Fibroblast of upper back skin (primary cell): ENCODE measurements around the gene TMEM158.

Experiments
- DNase-seq: peaks from one replicate; pipeline ENCODE4 v3.0.0-alpha.2; 2013

The TMEM158 gene

GRCh38 chr3:45198264-45199260 is 27.5 kb downstream of the TMEM158 start:
- DNase-seq = no peak

DNA sequence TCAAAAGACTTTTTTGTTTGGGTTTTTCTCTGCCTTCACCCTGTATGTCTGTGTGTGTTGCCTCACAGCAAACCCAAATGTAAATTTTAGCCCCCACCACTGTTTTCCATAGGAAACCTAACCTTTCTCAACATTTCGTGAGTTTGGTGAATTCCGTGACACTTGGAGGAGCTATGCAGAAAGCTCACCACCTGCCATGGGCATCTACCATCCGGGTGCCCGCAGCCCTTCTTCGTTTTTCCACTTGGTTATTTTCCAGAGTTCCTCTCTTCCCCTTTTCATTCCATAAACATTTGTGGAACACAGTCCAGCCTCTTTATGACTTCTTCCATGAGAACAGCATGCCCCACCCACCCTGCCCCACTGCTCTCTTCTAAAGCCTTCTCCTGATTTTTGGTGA is 31.3 kb downstream of the TMEM158 start:
- DNase-seq = no peak

DNA sequence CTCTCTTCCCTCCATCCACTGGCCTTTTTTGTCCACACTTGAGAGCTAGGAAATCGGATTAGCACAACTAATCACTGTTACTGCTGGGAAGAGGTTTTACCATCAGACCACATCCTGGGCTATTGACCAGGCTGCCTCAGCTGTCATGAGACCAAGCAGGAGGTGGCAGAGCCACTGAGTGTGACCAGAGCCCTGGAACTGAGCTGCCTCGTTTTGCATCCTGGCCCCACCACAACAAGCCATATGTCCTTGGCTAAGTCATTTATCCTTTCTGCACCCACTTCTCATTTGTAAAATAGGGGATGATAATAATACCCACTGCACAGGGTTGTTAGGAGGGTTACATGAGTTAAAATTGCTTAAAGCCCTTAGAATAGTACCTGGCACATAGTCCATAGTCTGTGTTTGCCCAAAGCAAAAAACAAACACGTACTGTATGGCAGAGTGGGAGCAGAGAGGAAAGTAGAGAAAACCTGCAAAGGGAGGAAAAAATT is 34.1 kb downstream of the TMEM158 start:
- DNase-seq = no peak

DNA sequence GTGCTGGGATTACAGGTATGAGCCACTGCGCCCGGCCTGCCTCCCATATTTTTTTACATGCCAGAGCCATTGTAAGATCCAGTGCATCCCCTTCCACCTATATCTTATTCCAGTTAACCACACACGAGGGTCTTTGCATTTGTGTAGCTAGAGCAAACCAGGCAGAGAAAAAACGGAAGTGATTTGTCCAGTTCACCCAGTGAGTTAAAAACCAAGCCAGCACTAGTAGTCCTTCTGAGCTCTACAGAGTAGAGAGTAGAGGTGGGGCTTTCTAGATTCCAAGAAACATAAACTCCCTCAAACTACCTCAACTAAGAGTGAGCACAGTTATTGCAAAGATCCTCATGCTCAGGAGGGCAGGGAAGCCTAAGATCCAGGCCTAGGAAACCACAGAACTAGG is 34.7 kb downstream of the TMEM158 start:
- no peak for DNase-seq

DNA sequence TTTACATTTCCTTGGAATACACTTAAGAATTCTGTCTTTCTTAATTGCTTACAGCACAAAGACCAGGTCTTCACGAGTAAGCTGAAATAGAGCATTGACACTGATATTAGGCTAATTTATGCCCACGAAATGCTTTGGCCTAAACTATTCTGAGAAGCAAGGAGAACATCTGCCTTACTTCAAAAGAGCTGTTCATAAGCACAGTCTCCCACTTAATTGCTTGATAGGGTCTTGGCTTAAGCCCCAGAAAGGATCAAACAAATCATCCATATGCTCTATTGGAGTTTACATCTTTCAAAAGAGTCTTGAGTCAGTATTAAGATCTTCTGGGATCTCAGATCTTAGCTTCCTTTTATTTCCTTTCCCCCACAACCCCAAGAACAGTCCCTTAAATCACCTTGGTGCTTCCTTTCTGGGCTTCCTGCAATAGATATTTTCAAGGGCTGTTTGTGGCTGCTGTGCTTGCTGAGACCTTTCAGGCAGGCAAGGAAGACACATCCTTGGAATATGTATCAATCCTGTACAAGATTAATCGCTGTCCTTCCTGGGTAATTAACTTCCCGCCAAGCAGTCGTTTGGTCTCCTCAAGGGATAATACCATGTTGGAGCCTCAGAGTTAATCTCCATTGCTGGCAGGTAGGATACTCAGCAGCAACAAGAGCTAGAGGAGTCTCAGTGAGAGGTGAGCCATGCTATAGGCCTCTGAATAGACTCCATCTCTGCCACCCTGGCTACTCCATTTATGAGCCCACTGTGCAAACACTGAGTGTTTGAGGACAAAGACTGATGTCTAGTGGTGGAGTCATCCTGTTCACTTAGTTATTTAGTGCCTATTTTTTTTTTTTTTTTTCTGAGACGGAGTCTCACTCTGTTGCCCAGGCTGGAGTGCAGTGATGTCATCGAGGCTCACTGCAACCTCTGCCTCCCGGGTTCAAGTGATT is 37.1 kb downstream of the TMEM158 start:
- DNase-seq = peak; percentile 16

DNA sequence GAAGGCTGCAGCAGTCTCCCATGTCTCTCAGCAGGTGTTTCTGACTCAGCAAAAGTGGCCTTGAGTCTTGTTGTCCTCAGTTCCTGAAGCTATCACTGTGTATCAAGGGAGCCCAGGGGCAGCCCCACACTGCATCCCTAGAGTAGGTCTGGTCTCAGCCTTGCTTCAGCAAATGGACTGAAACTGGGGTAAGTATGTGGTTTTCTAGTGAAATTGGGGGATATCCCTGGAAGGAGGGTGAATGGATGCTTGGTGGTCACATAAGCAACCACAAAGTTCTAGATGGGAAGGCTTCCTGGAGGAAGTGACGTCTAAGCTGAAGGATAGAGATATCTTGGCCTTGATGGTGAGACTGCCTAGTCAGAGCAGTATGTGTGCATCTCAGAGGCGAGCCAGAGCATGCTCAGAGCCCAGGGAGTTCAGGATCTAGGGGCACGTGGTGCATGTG is 38.4 kb downstream of the TMEM158 start:
- DNase-seq = no peak

GRCh38 chr3:45186871-45187270 is 39.2 kb downstream of the TMEM158 start:
- DNase-seq = no peak

- no peak for DNase-seq
Measured at GRCh38 chr3:45185461-45185860, 40.6 kb downstream of the TMEM158 start.

DNA sequence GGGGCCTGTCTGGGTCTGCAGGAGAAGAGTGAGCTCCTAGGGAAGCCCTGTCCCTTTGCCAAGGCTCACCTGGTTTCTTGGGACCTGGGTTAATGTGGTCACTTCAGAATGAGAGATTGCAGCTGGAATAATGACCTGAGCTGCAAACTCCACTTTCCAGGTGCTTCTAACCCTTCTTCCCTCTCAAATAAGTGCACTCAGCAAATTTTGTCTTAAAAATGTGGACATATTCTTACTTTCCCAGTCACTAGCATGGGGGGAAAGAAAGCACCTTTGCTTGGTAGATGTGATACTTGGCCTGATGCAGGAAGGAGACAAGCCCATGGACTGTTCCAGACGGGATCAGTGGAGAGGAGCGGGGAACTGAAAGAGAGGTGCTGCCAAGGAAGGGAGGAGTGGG is 41.0 kb downstream of the TMEM158 start:
- DNase-seq = no peak

- DNase-seq = peak; percentile 50
Measured at GRCh38 chr3:45183872-45184262, 42.2 kb downstream of the TMEM158 start.

DNA sequence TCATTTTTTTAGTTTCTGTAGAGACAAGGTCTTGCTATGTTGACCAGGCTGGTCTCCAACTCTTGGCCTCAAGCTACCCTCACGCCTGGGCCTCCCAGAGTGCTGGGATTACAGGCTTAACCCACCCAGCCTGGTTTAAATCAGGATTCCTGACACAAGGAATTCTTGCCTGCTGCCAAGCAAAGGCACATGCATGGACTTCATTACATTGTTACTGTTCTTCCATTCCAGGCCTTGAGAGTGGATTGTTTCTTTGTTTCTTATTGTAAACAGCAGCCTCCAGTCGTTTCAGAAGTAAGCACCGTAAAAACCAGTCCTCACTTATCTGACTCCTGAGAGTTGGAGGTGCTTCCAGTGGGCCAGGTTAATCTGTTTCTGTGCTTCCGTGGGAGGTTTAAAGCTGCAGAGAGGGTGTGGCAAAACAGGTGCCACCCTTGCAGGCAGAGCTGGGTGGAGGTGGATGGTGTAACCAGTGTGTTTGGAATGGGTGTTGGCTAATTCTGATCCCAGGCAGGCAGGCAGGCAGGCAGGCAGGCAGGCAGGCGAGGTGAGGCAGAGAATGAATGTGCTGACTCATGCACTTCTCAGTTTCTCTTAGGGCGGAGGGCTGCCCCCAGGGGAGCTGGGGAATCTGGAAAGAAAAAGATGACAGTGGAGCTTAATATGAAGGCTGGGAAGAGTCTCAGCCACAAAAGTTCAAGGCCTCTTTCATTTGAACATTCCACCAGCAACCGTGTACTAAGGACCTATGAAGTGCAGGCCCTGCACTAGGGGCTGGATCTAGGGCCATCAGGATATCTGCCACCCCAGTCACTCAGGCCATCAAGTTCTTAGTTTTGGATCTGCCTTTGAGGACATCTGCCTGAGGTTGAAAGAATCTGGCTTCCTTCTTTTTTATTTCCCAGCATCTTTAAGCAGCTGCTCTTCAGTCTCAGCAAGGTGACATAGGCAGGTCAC is 42.9 kb downstream of the TMEM158 start:
- DNase-seq = peak; percentile 89

GRCh38 chr3:45181496-45181895 is 44.6 kb downstream of the TMEM158 start:
- no peak for DNase-seq

DNA sequence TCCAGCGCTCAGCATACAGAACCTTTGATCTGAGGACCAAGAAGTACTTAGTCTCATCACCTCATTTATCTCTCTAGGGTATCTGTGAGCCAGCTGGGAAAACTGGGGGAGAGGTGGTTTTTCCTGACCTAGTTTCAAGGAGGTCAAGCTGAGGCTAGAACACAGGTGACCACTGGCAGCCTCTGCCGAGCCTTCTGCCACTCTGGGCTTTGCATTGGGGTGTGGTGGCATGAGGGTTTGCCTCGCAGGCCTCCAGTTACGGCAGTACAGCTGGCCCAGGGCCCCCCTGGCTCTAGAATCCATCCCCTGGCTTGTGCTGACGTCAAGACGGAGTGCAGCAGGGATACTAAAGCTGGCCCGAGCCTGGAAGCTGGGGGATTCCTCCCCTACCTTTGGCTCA is 45.2 kb downstream of the TMEM158 start:
- DNase-seq = no peak

DNA sequence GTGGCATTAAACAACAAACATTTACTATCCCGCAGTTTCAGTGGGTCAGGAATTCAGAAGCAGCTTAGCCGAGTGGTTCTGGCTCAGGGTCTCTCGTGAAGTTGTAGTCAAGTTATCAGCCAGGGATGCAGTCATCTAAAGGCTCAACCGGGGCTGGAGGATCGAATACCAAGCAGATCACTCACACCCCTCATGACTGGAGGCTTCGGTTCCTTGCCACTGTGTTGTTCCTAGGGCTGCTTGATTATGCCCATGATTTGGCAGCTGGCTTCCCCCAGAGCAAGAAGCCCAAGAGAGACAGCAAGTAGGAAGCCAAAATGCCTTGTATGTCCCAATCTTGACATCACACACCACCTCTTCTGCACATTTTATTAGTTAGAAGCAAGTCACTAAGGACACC is 46.0 kb downstream of the TMEM158 start:
- DNase-seq = peak; percentile 75

DNA sequence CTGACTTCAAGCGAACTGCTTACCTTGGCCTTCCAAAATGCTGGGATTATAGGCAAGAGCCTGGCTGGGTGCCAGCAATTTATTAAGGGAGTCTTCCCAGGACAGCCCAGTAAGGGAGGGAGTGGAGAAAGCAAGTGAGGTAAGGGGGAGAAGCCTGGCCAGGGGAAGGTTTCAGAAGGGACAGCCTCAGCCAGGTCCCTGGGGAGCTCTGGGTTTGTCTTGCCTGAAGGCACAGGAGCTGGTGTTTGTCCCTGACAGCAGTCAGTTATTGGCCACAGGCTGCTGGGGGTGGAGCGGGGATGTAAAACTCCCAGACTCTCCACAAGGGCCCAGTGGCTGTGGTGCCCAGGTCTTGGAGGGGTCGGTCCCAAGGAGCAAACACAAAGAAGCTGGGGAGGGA is 46.9 kb downstream of the TMEM158 start:
- no peak for DNase-seq

DNA sequence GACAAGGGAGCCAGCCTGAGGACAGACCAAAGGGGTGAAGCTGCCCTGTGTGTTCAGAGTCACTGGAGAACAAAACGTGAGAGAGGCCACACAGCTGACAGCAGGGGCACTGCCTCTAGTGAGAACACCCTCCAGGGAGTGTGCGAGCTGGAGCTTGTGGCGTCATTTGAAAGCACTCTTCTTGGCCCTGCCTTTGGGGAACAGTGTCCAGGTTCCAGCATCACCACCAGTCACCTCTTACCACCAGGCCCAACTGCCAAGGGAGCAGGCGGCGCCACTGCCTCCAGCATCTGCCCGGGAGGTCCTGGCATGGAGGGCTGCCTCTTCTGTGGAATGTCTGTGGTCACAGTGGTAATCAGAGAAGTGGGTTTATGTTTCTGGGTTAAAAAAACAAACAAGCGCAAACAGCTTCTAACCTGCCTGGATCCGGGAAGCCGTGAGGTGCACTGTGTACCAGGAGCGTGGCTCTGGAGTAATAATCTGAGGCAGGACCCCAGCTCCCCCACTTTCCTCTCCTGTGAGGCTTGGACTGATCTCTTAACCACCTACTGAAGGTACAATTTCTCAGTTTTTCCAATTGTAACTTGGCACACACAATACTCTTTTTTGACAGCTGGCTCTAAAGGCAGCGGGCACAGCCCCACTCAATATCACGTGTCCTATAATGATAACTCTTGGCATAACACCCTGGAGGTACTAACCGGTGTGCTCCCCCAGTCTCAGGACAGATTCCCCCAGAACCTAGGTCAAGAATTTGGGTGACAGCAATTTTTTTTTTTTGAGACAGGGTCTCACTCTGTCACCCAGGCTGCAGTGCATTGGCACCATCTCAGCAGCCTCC is 47.7 kb downstream of the TMEM158 start:
- peak; percentile 45 for DNase-seq

DNA sequence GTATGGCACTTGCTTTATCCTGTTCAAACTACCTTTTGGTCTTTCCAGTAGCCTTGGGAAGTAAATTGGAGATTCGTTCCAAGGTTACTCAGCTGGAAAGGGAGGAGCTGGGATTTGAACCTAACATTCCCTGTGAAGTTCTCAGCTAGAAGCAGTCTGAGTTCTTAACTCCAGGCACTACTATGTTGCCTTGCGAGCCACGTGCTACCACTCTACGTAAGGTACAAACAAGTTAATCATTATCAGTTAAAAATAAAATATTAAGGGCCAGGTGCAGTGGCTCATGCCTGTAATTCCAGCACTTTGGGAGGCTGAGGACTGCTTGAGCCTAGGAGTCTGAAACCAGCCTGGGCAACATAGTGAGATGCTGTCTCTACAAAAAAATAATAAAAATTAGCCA is 49.2 kb downstream of the TMEM158 start:
- DNase-seq = no peak
